HepG2 (cell line): ENCODE results near the gene SLC22A7. TPM values are rescaled to one million over a fixed set of nuclear protein-coding genes. Genes with fewer than 3 reads are reported as not detected.

Experiments used
- ARID4A ChIP-seq: sonication (generic); formaldehyde crosslinking; IDR thresholded peaks from 2 replicates; pipeline ENCODE4 v1.5.0; 2020; ENCODE audit warnings: mild to moderate bottlenecking, missing genetic modification reagents, borderline replicate concordance
- BORCS8-MEF2B ChIP-seq: sonication (generic); formaldehyde crosslinking; IDR thresholded peaks from 2 replicates; pipeline ENCODE4 v1.8.0; 2022; ENCODE audit warnings: mild to moderate bottlenecking, missing genetic modification reagents
- DMAP1 ChIP-seq: IDR thresholded peaks from 2 replicates; pipeline ENCODE4 v1.6.1; 2016
- FOXO1 ChIP-seq: sonication (generic); formaldehyde crosslinking; IDR thresholded peaks from 2 replicates; pipeline ENCODE4 v1.4.0; 2020; ENCODE audit warnings: missing genetic modification reagents
- FOXO4 ChIP-seq: sonication (generic); formaldehyde crosslinking; conservative IDR thresholded peaks from 2 replicates; pipeline ENCODE4 v1.8.1; 2023; ENCODE audit warnings: missing genetic modification reagents
- GZF1 ChIP-seq: sonication (generic); formaldehyde crosslinking; IDR thresholded peaks from 2 replicates; pipeline ENCODE4 v1.5.1; 2020; ENCODE audit warnings: mild to moderate bottlenecking, missing genetic modification reagents
- IRF2 ChIP-seq: IDR thresholded peaks from 2 replicates; pipeline ENCODE4 v1.6.1; 2018; ENCODE audit warnings: missing genetic modification reagents, missing compliant biosample characterization
- KAT8 ChIP-seq: IDR thresholded peaks from 2 replicates; pipeline ENCODE4 v1.6.1; 2016; ENCODE audit warnings: missing genetic modification reagents, missing compliant biosample characterization
- KDM3A ChIP-seq: IDR thresholded peaks from 2 replicates; pipeline ENCODE4 v1.6.1; 2018; ENCODE audit warnings: low read depth, missing compliant biosample characterization
- NRL ChIP-seq: sonication (generic); formaldehyde crosslinking; IDR thresholded peaks from 2 replicates; pipeline ENCODE4 v1.5.0; 2020; ENCODE audit warnings: missing genetic modification reagents, mild to moderate bottlenecking, moderate library complexity, borderline replicate concordance
- POLR2A ChIP-seq, 2 experiments: IDR thresholded peaks; 2 replicates each; pipeline ENCODE4 v1.6.1; 2011; ENCODE audit warnings: low read depth in 2 of 2, low read length in 2 of 2, mild to moderate bottlenecking in 1 of 2, moderate library complexity in 1 of 2; ENCODE audit not compliant: insufficient read depth in 1 of 2
- SRY ChIP-seq: sonication (generic); formaldehyde crosslinking; IDR thresholded peaks from 2 replicates; pipeline ENCODE4 v1.8.0; 2022; ENCODE audit warnings: mild to moderate bottlenecking, missing genetic modification reagents
- ZIK1 ChIP-seq: sonication (generic); formaldehyde crosslinking; IDR thresholded peaks from 2 replicates; pipeline ENCODE4 v1.5.0; 2020; ENCODE audit warnings: mild to moderate bottlenecking, low read depth, missing genetic modification reagents, borderline replicate concordance
- ZMYM3 ChIP-seq: sonication (generic); formaldehyde crosslinking; IDR thresholded peaks from 2 replicates; pipeline ENCODE4 v1.5.1; 2020; ENCODE audit warnings: mild to moderate bottlenecking, missing genetic modification reagents
- ZNF44 ChIP-seq: sonication (generic); formaldehyde crosslinking; IDR thresholded peaks from 2 replicates; pipeline ENCODE4 v1.5.1; 2020; ENCODE audit warnings: mild to moderate bottlenecking, missing genetic modification reagents
- ZNF572 ChIP-seq: sonication (generic); formaldehyde crosslinking; IDR thresholded peaks from 2 replicates; pipeline ENCODE4 v1.5.1; 2020; ENCODE audit warnings: mild to moderate bottlenecking, missing genetic modification reagents
- ZNF574 ChIP-seq: sonication (generic); formaldehyde crosslinking; IDR thresholded peaks from 2 replicates; pipeline ENCODE4 v1.4.0; 2020; ENCODE audit warnings: missing genetic modification reagents
- ZNF644 ChIP-seq: IDR thresholded peaks from 2 replicates; pipeline ENCODE4 v1.6.1; 2016; ENCODE audit warnings: low read depth
- ZNF776 ChIP-seq: sonication (generic); formaldehyde crosslinking; IDR thresholded peaks from 2 replicates; pipeline ENCODE4 v1.4.0; 2020; ENCODE audit warnings: mild to moderate bottlenecking, missing genetic modification reagents
- ZNF792 ChIP-seq: IDR thresholded peaks from 2 replicates; pipeline ENCODE4 v1.6.1; 2016
- polyA plus RNA-seq, 8 experiments: library from polyadenylated mRNA; depleted of rRNA in 3 of 8; stranded (reverse) in 7 of 8; unstranded in 1 of 8; fragments of >200 nt; fragmentation: Illumina TruSeq in 4 of 8; extraction: Trizol in 4 of 8; gene quantifications; 2 replicates each; pipeline versions ENCODE4 v1.2.1 to v1.2.3, GENCODE V29; 2011 to 2016; ENCODE audit warnings: low read depth in 4 of 8, missing spikeins in 1 of 8, mixed read lengths in 1 of 8; ENCODE audit not compliant: insufficient read depth in 1 of 8
- total RNA-seq, 5 experiments: library from RNA; depleted of rRNA; stranded (reverse); fragments of >200 nt; fragmentation: Illumina TruSeq; extraction: Trizol; gene quantifications; 2 replicates each; pipeline ENCODE4 v1.2.3, GENCODE V29; 2016; ENCODE audit warnings: low read depth in 1 of 5

The SLC22A7 gene
- total and polyA plus RNA-seq, 2 of the 13 experiments (the other 11 are each of a cell fraction or from before 2014, with no cell fraction given): 5.3 to 22.6 TPM

GRCh38 chr6:43308101-43308989, 10.3 kb downstream of the SLC22A7 start, which contains the start of gene CRIP3 (continued):
- TF ChIP-seq ZNF44 (no peak), ZNF644 (0 out of 2 replicates have a peak, but pooled peaks have one; percentile 32), BORCS8-MEF2B (peak; percentile 45; the same call in 1 of the 2 replicates), FOXO1 (CRISPR knock-in tag) (peak; percentile 39), FOXO4 (CRISPR knock-in tag) (no peak), POLR2A (IDR thresholded peaks at IDR 0.05; ENCODE audit: insufficient read depth in 1 of 2, low read depth in 2 of 2, low read length in 2 of 2) (peak in 1 of 2 experiments; percentile 23; a peak in 2 of 4 replicates), ARID4A (CRISPR knock-in tag) (peak; percentile 53; the same call in 1 of the 2 replicates), ZIK1 (peak; percentile 83; the same call in 1 of the 2 replicates), KDM3A (CRISPR knock-in tag) (peak; percentile 60; the same call in 1 of the 2 replicates), ZNF574 (peak; percentile 30; the same call in 1 of the 2 replicates), SRY (peak; percentile 52; the same call in 1 of the 2 replicates), DMAP1 (peak; percentile 49; the same call in 1 of the 2 replicates), GZF1 (no peak), ZNF572 (CRISPR knock-in tag) (peak; percentile 28; the same call in 1 of the 2 replicates), ZNF776 (CRISPR knock-in tag) (peak; percentile 24; the same call in 1 of the 2 replicates), KAT8 (peak; percentile 44), ZMYM3 (CRISPR knock-in tag) (peak; percentile 65; the same call in 1 of the 2 replicates), ZNF792 (CRISPR knock-in tag) (peak; percentile 37; the same call in 1 of the 2 replicates), IRF2 (peak; percentile 50), NRL (CRISPR knock-in tag) (peak; percentile 89; the same call in 1 of the 2 replicates)
